Measurements from ENCODE around the gene CERKL.

Gene CERKL

DNA sequence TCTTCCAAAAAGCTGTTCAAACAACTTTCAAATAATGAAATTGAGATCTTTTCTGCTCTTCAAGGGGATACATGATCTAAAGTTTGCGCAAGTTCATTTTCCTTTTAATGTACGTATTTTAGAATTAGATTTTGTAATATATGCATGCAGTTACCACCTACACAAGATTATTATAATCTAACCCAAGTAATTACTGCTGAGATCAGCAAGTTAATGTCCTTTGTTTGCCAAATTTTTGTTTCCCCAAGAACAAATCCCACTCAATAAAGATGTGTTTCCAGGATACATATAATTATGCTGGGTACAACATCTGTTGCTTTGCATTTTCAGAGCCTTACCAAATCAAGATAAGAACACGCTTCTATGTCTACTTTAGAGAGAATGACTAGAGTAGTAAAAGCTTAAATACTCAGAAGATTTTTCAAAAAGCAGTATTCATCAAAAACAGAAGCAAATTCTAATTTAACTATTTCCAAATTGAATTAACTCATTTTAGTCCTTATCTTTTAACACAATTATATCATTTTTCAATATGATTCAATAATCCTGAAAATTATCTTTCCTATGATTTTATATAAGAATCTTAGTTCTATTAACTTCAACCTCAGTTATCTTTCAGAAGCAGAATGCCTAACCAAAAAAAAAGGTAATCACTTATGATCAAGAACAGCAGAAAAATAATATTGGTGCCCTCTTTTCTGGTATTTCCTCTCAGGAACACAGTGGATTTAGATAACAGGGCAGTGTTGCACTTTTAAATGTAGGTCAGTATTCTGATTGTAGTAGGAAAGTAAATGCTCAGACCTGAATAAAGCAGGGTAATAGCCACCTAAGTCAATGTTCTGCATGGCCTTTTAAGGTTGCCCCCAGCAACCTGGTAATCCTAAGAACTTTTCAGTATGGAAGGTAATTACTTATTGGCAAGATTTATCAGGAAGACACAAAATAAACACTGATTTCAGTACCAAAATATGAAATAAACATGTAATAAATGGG lies 28.0 kb downstream of the CERKL start:
- DNase-seq (ENCODE audit: low read depth in 1 of 2, low spot score in 1 of 2), result no peak

DNA sequence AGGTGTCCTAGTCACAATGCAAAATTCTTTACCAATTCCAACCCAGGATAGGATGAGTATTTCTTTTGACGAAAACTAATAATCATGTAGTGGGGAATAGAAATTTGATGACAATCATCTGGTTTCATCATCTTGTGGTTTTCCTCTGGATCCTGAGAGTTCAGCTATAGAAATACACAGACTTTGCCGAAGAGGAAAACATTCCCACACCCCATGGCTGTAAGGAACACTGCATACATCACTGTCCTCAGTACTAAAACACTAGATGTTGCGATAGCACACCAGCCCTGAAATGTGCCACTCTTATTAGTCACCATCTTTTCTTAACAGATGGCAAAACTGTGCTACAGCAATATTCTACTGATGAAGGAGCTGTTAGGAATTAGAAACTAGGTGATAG lies 29.4 kb downstream of the CERKL start:
- DNase-seq (ENCODE audit: low read depth in 1 of 2, low spot score in 1 of 2), result no peak

DNA sequence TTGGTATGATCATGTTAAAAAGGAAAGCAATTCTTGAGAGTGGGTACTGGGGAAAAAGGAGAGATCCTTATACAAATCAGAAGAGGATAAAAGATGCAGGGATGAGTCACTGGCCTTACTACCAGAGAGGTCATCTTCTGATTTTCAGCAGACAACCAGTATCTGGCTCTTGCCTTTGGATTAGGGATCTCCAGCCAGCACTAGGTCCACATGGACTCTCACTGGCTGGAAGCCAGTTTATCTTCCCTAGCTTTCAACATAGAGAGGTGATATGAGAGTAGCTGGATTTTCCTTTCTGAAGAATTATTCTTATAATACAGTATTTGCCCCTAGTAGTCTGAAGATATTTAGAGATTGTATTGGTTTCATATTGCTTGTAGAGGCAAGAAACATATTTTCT lies 30.2 kb downstream of the CERKL start:
- no peak for DNase-seq (ENCODE audit: low read depth in 1 of 2, low spot score in 1 of 2)

DNA sequence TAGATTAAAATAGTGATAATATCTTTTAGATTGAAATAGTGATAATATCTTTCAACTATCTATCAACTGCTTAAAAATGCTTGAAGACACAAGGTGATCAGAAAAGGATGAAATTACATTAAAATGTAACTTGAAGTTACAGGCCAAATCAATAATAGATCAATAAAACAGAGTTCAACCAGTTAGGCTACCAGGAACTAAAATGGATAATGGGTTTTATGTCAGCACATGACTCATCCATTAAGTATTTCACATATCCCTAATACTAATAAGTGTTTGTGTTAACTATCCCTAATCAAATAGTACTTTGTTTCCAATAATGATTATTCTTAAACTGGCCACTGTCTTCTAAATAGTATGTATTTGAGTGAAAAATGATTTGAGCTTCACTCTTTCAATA lies 33.7 kb downstream of the CERKL start:
- DNase-seq (ENCODE audit: low read depth in 1 of 2, low spot score in 1 of 2), result no peak

DNA sequence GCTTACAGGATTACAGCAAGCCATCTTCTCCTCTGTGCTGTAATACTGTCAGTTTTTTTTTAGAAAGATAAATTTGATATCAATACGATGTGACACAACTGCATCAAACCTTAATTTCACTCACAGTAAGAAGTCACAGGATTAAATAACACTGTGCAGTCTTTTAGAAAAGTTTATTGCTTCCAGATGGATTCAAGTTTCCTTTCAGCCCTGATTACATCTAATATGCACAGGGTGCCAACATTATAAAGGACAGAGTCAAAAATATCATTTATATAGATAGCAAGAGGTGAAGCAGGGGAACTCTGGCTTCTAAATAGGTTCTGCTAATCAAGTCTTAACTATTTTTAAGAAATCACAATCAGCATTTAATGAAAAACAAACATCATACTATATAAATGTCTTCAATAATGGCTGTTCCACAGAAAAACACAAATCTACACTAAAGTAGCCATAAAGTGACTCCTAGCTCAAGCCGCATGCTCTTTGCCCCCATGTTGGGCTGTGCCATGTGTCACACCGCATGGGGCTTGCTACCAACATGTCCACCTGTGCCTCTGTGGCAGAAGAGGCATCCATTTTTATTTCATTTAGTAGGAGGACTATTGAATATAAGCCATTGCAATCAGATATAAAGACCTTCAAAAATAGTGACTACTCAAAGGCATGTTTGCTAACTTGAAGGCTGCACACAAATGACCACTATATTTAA lies 35.0 kb downstream of the CERKL start:
- DNase-seq (ENCODE audit: low read depth in 1 of 2, low spot score in 1 of 2), result no peak

DNA sequence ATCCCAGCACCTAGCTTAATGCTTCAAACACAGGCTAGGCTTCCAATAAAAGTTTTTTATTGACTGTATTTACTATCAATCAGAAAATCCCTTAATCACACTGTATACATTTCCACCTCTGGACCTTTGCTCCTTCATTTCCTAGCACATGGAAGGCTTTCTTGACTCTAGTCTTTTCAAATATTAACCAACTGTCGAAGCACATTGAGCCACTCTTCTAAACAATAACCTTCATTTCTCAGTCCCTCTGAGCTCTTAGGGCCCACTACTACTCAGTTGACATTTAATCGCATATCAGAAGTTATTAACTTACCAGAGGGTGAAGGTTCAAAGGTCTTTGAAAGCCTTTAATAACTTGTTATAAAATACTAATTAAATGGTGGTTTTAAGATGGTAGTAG lies 37.4 kb downstream of the CERKL start:
- DNase-seq (ENCODE audit: low read depth in 1 of 2, low spot score in 1 of 2), result no peak

DNA sequence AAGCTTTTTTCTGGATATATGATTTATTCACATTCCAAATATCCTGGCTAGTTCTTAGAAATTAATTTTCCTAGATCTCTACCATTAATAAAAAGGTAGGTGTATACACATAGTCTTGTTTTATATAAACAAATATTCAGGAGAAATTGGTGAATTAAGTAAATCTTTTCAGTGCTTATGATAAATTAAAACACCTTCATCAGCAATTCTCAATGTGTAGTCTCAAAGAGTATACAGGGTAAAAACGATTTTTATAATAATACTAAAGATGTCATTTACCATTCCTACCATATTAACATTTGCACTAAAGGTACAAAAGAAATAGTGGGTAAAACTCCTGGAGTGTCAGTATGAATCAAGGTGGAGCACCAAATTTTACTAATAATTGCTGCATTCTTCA lies 40.2 kb downstream of the CERKL start:
- DNase-seq (ENCODE audit: low read depth in 1 of 2, low spot score in 1 of 2), result no peak

DNA sequence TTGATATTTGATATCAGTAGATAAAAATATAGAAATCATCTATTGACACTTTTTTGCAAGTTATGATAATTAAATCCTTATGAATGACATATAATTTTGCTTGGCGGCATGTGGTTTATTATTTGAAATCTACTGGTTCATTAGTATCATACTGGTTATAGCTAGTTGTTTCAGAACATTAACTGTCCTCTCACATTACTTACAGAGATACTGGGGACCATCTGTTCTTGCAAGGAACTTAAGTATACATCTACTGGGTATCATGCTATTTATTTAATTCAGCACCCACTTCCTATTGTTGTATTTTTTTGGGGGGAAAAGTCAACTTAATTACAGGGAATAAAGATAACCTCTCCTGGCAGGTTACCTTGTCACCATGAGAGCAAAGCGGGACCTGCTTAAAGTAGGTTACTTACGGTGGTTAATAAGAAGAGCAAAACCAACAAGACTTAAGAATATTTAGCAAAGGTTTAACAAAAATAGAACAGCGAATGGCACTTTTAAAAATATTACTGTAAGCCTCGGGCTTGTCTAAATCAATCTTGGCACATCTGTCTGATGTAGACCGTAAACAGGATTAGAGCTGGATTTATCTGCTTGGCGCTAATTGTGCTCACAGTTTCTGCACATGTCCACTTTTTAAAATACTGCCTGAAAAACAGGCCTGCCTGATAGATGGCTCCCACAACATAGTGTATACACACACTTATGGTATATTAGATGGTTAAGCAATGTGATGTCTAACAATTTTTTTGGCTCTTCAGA lies 41.8 kb downstream of the CERKL start:
- no peak for DNase-seq (ENCODE audit: low read depth in 1 of 2, low spot score in 1 of 2)

DNA sequence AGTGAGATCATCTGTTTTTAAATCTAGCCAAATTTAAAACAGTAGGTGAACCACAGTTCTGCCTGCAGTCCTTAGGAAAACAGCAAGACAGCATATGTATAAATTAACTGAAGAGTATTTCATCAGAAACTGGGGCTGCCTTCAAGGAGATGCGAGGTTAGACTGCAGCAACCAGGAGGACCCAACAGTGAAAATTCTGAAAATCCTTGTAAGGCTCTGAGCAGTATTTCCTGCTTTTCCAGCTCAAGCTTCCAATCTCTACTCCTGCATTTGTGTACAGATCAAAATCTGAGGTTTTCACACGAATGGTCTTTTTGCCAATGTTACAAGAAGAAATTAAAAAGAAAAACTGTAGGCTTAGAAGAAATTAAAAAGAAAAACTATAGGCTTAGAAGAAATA lies 43.7 kb downstream of the CERKL start:
- DNase-seq (ENCODE audit: low read depth in 1 of 2, low spot score in 1 of 2), result no peak

DNA sequence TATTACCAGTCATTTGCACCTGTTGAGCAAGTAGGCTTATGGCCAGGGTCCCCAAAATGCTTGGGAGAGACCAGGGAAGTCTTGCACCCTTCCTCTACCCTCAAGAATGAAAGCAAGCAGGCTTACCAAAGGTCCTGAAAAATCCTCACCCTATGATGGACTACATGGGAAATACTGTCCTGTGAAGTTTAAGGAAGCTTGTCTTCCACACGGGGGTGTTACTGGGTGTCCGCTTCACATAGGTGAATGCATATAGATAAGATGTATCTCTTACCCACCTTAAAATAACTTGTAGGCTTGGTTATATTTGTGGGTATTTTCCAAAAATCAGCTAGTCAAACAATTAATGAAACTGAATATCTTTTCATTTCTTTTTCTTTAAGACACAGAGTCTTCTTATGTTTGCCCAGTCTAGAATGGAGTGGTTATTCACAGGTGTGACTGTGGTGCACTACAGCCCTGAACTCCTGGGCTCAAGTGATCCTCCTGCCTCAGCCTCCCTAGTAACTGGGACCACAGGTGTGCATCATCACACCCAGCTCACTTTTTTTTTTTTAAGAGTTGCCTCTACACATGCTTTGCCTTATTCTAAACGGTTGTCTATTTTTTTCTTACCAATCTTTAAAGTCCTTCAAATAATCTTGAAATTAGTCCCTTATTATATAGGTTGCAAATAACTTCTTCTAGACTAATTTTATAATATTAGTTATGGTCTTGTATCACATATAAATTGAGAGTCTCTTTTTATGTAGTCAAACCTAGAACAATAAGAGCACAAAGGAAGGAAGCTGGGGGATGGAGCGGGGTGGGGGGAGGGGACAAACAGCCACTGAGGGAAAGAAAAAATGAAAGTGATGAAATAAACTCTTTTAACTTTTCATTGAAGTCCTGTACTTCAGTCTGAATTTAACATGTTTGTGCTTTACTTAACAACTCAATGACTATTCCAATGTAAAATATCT lies 49.0 kb downstream of the CERKL start:
- DNase-seq (ENCODE audit: low read depth in 1 of 2, low spot score in 1 of 2), result no peak

DNA sequence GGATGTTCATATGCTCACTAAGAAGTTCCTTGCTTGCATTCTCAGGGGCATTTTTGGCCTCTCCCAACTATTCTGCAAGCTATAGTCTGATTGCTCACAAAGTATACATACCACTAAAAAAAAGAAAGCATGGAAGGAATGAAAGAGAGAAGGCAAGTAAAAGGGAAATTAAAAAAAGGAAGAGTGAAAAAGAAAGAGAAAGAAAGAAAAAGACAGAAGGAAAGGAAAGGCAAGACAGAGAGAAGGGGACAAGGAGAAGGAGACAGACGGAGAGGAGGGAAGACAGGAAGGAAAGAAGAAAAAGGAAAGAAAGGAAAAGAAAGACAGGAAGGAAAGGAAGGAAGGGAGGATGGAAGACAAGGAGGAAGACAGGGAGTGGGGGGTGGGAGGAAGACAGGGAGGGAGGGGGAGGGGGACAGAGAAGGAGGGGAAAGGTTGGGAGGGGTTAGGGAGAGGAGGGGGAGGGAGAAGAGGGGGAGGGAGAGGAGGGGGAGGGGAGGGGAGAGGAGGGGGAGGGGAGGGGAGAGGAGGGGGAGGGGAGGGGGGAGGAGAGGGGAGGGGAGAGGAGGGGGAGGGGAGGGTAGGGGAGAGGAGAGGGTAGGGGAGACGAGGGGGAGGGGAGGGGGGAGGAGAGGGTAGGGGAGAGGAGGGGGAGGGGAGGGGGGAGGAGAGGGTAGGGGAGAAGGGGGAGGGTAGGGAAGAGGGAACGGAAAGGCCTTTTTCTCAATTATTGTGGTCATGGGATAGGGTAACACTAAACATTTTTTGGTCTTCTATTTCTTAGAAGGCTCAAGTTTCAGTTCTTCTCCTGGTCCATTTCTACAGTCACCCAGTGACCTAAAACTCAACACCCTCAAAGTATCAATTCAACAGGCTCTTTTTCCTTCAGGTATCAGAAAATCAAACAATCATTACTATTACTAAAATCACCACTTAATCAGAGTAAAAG lies 50.7 kb downstream of the CERKL start:
- no peak for DNase-seq (ENCODE audit: low read depth in 1 of 2, low spot score in 1 of 2)

DNA sequence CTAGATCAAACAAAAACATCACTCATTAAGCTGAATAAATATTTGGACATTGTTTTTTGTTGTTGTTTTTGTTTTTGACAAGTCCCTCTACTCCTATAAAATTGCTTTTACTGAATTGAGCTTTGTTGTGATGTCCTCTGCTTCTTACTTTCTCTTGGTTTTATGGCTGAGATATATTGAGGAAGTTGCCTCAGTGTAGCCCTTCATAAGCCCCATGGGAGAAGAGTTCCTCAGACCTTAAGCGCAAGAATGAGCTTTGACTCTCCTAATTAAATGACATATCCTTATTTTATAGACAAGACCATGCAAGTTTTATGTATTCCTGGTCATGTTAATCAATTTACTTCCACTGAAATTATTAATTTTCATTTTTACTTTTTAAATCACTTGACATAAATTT lies 54.9 kb downstream of the CERKL start:
- no peak for DNase-seq (ENCODE audit: low read depth in 1 of 2, low spot score in 1 of 2)

DNA sequence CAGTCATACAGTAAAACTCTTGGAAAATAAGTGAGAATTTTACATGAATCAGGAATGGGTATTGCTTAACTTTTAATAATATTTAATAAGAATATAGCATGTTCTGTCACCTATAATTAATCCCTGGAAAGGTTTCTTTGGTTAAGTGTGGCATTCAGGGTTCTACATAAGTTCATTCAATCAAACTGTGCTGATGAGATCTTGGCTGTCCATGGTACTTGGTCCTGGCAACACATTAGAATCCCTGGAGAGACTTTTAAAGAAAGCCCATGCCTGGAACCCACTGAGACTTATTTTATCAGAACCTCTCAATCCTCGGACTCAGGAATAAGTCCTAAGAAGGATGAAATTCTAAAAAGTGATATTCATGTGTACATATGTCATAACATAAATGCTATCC lies 60.3 kb downstream of the CERKL start:
- DNase-seq (ENCODE audit: low read depth in 1 of 2, low spot score in 1 of 2), result no peak

DNA sequence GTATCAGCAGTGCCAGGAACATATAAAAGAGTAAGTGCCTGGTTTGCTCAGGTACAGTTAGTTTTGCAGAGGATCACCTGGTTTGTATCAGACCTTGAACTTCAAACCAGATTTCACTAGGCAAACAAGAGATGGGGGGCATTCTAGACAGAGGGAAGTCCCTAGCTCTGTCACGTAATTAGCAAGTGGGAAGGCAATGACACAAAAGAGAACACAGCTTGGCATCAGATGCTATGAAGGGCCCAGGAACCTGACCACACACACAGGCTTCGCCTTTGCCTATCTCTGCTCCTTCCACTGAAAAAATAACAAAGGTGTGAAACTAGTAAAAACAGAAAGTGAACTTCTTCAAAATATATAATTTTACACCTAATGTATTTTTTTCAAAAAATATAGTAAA lies 62.6 kb downstream of the CERKL start:
- no peak for DNase-seq (ENCODE audit: low read depth in 1 of 2, low spot score in 1 of 2)

DNA sequence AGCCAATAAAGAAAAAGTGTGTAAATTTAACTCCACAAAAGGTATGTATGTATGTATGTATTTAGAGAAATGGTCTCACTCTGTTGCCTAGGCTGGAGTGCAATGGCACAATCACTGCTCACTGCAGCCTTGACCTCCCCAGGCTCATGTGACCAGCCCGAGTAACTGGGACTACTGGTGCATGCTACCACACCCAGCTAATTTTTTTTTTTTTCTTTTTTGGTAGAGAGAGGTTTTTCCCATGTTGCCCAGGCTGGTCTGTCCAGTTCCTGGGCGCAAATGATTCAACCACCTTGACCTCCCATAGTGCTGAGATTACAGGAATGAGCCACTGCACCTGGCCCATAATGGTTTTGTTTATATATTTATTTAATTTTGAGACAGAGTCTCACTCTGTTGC lies 67.1 kb downstream of the CERKL start:
- DNase-seq (ENCODE audit: low read depth in 1 of 2, low spot score in 1 of 2), result no peak

DNA sequence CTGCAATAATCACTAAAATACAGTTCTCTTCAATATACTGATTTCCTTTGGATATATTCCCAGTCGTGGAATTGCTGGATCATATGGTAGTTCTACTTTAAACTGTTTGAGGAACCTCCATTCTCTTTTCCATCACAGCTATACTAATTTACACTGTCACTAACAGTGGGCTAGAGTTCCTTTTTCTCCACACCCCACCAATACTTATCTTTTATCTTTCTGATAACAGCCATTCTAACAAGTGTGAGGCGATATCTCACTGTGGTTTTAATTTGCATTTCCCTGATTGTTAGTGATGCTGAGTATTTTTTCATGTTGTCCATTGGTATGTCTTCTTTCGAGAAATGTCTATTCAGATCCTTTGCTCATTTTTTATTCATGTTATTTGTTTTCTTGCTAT lies 68.4 kb downstream of the CERKL start:
- DNase-seq (ENCODE audit: low read depth in 1 of 2, low spot score in 1 of 2), result no peak

DNA sequence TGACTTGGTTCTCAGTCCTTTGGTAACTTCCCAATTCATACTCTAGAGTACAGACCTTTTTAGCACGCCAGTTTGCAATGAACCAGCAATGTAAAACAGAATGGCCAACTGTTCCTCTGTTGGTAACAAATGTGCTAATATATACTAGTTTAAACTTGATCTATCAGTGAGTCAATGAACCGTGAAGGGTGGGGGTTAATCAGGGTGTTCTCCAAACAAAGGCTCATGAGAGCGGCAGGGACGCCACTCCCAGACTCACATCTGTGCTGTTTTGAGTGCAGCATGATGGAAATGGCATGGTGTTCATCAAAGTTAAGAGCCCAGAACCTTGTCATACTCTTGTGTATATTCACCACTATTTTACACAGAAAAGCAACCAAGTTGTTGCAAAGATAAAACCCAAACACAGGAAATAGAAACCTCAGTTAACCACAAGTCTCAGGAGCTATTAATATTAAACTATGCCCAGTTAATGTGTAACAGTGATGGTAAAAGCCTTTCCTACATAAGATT lies 70.3 kb downstream of the CERKL start:
- DNase-seq (ENCODE audit: low read depth in 1 of 2, low spot score in 1 of 2), result no peak

DNA sequence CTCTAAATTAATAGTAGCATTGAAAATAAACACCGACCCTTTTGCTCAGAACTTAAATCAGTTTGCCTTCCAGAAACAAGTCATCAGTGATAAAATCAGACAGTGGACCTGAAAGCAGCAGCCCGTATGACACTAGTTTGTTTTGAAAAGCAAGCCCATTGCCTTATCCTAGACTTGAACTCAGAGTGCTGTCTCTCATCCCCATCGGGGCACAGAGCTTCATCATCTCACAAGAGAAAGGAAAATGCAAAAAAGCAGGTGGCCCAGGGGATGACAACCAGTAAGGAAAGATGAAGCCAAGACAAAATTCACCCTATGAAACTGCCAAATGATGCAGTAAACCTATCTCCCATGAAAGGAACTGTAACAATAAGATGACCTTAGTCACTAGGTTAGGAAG lies 71.2 kb downstream of the CERKL start:
- DNase-seq (ENCODE audit: low read depth in 1 of 2, low spot score in 1 of 2), result no peak

DNA sequence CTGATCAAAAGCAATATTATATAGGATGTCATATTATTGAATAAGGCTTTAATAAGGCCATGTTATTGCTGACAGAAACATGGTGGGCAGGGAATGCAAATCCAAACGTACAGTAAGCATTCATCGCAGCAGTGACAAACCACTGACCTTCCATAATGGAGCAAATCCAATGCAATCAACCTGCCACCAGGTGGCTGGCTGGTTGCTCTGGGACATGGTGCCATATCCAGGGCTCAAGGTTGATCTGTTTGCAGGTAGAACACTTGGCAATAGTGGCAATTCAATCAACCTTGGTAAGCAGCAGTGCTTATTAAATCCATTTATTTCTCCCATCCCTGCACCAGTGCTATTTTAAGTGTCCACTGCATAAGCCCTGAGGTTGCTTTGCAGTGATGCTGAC lies 75.4 kb downstream of the CERKL start:
- DNase-seq (ENCODE audit: low read depth in 1 of 2, low spot score in 1 of 2), result no peak
